GM19395 (cell line): ENCODE measurements around the gene WDR88.
"Not testable (repeated sequence)": the region's sequence is repeated elsewhere in the genome, so short reads cannot be mapped to it uniquely, and the experiment has no call there.

ENCODE experiments used
- ATAC-seq: cut with Tn5 transposase; IDR thresholded peaks from one replicate; pipeline ENCODE4 v1.9.1; 2021; ENCODE audit warnings: mild to moderate bottlenecking, moderate library complexity; ENCODE audit not compliant: unreplicated experiment

WDR88 gene

GRCh38 chr19:33208904-33209849 lies 77.3 kb downstream of the WDR88 start:
- ATAC-seq, result no peak

DNA sequence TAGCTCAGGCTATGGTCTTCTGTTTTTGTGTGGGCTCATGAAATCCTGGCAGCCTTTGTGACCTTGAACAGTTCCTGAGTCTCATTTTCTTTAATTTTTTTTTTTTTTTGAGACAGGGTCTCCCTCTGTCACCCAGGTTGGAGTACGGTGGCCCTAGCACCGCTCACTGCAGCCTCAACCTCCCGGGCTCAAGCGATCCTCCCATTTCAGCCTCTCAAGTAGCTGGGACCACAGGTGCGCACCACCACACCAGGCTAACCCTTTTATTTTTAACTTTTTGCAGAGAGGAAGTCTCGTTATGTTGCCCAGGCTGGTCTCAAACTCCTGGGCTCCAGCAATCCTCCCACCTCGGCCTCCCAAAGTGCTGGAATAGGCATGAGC lies 77.9 kb downstream of the WDR88 start:
- ATAC-seq, result not testable (repeated sequence)

- no peak for ATAC-seq
Measured at GRCh38 chr19:33210266-33210940, 78.5 kb downstream of the WDR88 start.

GRCh38 chr19:33211794-33212435 lies 80.0 kb downstream of the WDR88 start:
- no peak for ATAC-seq

DNA sequence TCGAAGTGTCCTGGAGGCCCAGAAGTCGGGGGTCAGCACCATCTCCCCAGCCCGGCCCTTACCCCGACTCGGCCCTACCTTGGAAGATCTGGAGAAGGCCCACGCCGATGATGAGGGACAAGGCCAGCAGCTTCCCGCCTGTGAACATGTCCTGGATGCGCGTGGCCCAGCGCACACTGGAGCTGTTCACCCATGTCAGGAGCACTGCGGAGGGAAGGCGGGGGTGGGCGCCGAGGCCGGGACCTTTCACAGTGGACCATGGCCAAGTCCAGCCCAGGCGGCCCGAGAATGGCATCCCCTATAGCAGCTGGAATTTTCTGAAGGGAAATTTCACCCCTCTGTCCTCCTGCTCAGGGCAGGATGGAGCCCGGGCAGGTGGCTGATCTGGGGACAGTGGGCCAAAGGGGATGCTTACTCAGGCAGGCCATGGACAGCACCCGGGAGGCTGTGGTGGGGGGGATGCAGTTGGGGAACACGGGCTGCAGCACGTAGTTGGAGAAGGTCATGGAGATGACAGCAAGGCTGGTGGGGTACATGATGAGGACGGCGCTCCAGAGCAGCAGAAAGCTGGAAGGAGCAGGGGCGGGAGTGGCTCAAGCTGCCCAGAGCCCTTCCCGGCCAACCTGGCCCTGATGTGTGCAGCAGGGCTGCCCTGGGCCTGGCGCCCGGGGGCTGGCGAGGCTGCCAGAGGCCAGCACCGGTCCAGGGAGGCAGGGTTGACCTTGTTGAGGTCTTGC lies 80.7 kb downstream of the WDR88 start:
- no peak for ATAC-seq

- no peak for ATAC-seq
Measured at GRCh38 chr19:33214596-33214995, 82.7 kb downstream of the WDR88 start.

DNA sequence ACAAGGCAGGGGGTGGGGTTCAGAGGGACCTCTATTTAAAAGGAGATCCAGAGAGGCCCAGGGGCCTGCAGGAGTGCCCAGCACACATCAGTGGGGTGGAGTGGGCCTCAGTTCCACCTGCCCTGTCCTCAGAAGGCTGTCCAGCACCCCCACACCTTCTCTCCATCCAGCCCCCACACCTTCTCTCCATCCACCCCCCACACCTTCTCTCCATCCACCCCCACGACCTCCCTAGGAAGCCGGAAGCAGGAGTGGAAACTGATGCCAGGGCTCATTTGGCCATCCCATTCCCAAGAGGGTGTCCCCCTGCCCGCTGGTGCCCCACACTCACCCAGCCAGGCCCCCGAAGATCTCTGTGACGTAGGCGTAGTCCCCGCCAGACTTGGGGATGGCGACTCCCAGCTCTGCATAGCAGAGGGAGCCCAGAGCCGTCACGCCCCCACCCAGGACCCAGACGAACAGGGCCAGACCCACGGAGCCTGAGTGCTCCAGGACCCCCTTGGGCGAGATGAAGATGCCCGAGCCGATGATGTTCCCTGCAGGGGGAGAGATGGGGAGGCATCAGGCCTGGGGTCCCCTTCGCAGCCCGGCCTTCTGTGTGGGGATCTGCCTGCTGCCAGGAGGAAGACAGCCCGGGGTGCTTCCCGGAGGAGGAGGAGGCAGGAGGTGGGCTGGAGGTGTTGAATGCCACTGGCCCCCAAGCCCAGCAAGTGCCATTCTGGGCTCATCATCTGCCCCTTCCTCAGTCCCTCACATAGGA lies 83.7 kb downstream of the WDR88 start:
- ATAC-seq, result no peak

- ATAC-seq, result no peak
Measured at GRCh38 chr19:33216198-33216830, 84.4 kb downstream of the WDR88 start.

- ATAC-seq, result no peak
Measured at GRCh38 chr19:33217881-33218280, 86.0 kb downstream of the WDR88 start.

DNA sequence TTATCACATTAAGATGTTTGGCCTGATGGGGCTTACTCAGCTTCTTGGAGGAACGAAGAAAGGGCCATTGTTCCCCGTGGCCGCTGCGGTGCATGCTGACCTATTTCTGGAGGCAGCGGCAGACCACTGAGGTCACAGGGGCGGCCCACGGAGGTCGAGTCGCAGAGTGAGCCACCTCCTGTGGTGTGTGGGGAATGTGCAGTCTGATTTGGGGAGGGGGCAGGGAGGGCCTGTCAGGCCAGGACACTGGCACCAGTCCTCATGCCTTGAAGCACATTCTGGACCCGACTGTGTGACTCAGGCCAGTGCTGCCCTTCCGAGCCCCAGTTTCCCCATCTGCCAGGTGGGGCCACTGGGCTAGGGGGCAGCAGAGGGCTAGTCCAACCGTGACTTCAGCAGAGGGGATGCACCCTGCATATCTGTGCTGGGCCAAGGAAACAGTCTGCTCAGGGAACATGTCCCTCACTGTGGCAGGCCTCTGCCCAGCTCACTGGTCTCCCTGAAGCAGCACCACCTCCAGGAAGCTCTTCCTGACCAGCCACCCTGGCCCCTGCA lies 87.4 kb downstream of the WDR88 start:
- ATAC-seq, result no peak

- ATAC-seq, result no peak
Measured at GRCh38 chr19:33220115-33220514, 88.2 kb downstream of the WDR88 start.

- ATAC-seq, result no peak
Measured at GRCh38 chr19:33220735-33221134, 88.8 kb downstream of the WDR88 start.

DNA sequence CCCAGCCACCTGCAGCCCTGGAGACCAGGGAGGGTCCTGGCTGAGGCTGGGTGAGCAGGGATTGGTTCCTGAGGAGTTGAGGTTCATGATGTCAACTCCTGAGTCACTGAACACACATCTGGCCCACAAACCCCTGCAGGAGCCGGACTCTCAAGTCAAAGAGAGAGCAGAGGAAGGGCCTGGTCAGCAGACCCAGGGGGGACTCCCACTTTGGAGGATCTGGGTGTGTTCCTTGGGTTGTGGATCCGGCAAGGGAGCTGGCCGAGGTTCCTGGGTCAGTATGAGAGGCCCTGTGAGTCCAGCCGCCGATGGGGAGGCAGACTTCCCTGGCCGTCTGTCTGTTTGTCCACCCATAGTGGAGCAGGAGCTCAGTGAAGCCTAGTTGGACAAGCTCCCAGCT lies 89.7 kb downstream of the WDR88 start:
- ATAC-seq, result no peak

DNA sequence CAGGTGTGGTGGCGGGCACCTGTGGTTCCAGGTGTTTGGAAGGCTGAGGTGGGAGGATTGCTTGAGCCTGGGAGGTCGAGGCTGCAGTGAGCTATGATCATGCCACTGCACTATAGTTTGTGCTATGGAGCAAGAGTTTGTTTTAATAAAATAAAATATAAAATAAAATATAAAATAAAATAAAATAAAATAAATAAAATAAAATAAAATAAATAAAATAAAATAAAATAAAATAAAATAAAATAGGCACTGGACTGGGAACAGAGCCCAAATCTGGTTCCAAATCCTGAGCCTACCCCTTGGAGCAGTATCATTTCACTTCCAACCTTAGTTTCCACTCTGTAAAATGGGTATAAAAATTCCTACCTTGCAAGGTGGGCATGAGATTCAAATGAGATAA lies 90.3 kb downstream of the WDR88 start:
- not testable (repeated sequence) for ATAC-seq

DNA sequence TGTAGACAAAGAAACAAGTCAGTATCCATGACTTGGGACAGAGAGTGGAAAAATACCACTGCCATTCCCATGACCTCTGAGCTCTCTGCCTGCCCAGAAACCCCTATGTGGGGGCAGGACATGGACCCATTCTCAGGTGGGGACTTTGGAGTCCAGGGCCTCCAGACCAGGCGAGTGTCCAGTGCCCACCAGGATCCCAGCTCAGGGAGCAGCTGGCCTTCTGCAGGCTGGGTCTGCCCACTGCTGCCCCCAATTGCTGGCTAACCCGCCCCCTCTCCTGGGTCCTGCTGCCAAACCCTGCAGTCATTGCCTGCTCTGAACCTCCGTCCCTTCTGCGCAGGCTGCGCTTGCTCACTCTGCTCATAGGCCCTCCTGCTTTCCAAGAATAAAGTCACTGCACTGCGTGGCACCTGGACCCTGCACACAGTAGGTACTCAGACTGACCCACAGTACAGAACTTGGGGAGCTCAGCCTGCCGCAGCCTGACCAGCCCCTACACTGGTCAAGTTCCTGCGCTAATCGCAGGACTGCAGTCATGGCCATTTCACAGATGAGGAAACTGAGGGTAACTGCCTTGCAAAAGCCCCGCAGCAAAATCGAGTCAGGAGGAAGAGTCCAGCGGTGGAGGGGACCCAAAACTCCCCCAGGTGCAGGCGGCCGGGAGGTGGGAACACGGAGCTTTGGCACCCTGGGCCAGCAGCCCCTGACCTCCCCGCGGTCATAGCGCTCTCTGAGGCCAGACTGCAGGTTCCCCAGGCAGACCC lies 93.0 kb downstream of the WDR88 start:
- ATAC-seq, result no peak
